SK-N-SH (cell line): ENCODE data around the gene ECM1. TPM values are rescaled to one million over a fixed set of nuclear protein-coding genes. Genes with fewer than 3 reads are reported as not detected.
A peak's percentile ranks its signal among the peaks of the same experiment; 100 is the strongest.

Experiments used
- CTCF ChIA-PET: fragments of 300-600, 350-600 bp; formaldehyde crosslinking; extraction: SDS; loops from one replicate; lab custom pipeline; 2021; lab: Yijun Ruan, JAX
- POLR2A ChIA-PET: fragments of 350-600 bp; sonication (Branson Sonifier 250); formaldehyde crosslinking; extraction: SDS; loops from one replicate; lab custom pipeline; 2020; ENCODE audit warnings: antibody characterized with exemption, inconsistent platforms; lab: Yijun Ruan, JAX
- DNase-seq: peaks from one replicate; pipeline ENCODE4 v3.0.0; 2012
- H2AFZ ChIP-seq: fragments of 200-600 bp; sonication (generic); 2 replicates; pipeline ENCODE4 v1.8.1; 2016; ENCODE audit warnings: antibody characterized with exemption, mild to moderate bottlenecking, low read depth
- H3F3A ChIP-seq: fragments of 200-600 bp; sonication (generic); replicated peaks from 2 replicates; pipeline ENCODE3; 2016; ENCODE audit warnings: antibody characterized with exemption, mild to moderate bottlenecking; ENCODE audit not compliant: insufficient read depth
- H3K27ac ChIP-seq, 2 experiments: fragments of 200-500 bp in 1 of 2; fragments of 200-600 bp in 1 of 2; sonication (Bioruptor generic) in 1 of 2; sonication (generic), shearing (Covaris generic) in 1 of 2; 2 replicates each; pipeline versions ENCODE4 v1.5.1 to v1.6.1; 2014 to 2016; ENCODE audit warnings: low read depth in 2 of 2, inconsistent platforms in 1 of 2, low read length in 1 of 2, mild to moderate bottlenecking in 1 of 2, mixed read lengths in 1 of 2
- H3K27me3 ChIP-seq: fragments of 200-600 bp; sonication (generic), shearing (Covaris generic); 2 replicates; pipeline ENCODE4 v1.6.1; 2016; ENCODE audit warnings: mixed run types; ENCODE audit not compliant: insufficient read depth
- H3K36me3 ChIP-seq, 2 experiments: fragments of 200-500 bp in 1 of 2; fragments of 200-600 bp in 1 of 2; sonication (Bioruptor generic) in 1 of 2; sonication (generic) in 1 of 2; replicated peaks in 1 of 2; 2 replicates each; pipeline versions ENCODE3 to v1.5.1; 2014 to 2016; ENCODE audit warnings: low read length in 1 of 2, mild to moderate bottlenecking in 1 of 2; ENCODE audit not compliant: insufficient read depth in 2 of 2, control insufficient read depth in 1 of 2
- H3K4me1 ChIP-seq, 2 experiments: fragments of 200-500 bp in 1 of 2; fragments of 200-600 bp in 1 of 2; sonication (Bioruptor generic) in 1 of 2; sonication (generic), shearing (Covaris generic) in 1 of 2; 2 replicates each; pipeline versions ENCODE4 v1.5.1 to v1.6.1; 2014 to 2016; ENCODE audit warnings: low read depth in 1 of 2, low read length in 1 of 2, mixed run types in 1 of 2; ENCODE audit not compliant: insufficient read depth in 2 of 2, control insufficient read depth in 1 of 2
- H3K4me2 ChIP-seq: fragments of 200-600 bp; sonication (generic), shearing (Covaris generic); 2 replicates; pipeline ENCODE4 v1.6.1; 2017; ENCODE audit warnings: mixed run types
- H3K4me3 ChIP-seq, 2 experiments: fragments of 200-500 bp in 1 of 2; fragments of 200-600 bp in 1 of 2; sonication (Bioruptor generic) in 1 of 2; sonication (generic), shearing (Covaris generic) in 1 of 2; 2 replicates each; pipeline versions ENCODE4 v1.5.1 to v1.8.1; 2014 to 2016; ENCODE audit warnings: low read depth in 2 of 2, inconsistent platforms in 1 of 2, low read length in 1 of 2, mild to moderate bottlenecking in 1 of 2, mixed read lengths in 1 of 2, moderate library complexity in 1 of 2
- H3K79me2 ChIP-seq: fragments of 200-600 bp; sonication (generic); 2 replicates; pipeline ENCODE4 v1.8.1; 2017; ENCODE audit warnings: mild to moderate bottlenecking; ENCODE audit not compliant: insufficient read depth
- H3K9ac ChIP-seq: fragments of 200-600 bp; sonication (generic); 2 replicates; pipeline ENCODE4 v1.6.1; 2017; ENCODE audit warnings: mixed run types
- H3K9me2 ChIP-seq: fragments of 200-600 bp; sonication (generic); 2 replicates; pipeline ENCODE4 v1.6.1; 2017; ENCODE audit warnings: mixed run types
- H3K9me3 ChIP-seq: fragments of 200-600 bp; sonication (generic); 2 replicates; pipeline ENCODE4 v1.6.1; 2017; ENCODE audit warnings: mixed run types, mild to moderate bottlenecking, moderate library complexity
- H4K20me1 ChIP-seq: fragments of 200-600 bp; sonication (generic); 2 replicates; pipeline ENCODE4 v1.6.1; 2017; ENCODE audit warnings: mild to moderate bottlenecking, mixed run types; ENCODE audit not compliant: insufficient read depth
- CHD2 ChIP-seq: fragments of 150-350 bp; IDR thresholded peaks from 2 replicates; pipeline ENCODE4 v1.6.1; 2018; ENCODE audit warnings: low read length; ENCODE audit not compliant: partially characterized antibody
- ELF1 ChIP-seq: IDR thresholded peaks from 2 replicates; pipeline ENCODE4 v1.4.0; 2012
- EP300 ChIP-seq, 2 experiments: IDR thresholded peaks; 2 replicates each; pipeline versions ENCODE4 v1.4.0 to v1.6.1; 2012; ENCODE audit warnings: borderline replicate concordance in 1 of 2, low read depth in 1 of 2, low read length in 1 of 2
- FOSL2 ChIP-seq: IDR thresholded peaks from 2 replicates; pipeline ENCODE4 v1.4.0; 2012; ENCODE audit warnings: low read depth, mild to moderate bottlenecking, moderate library complexity, borderline replicate concordance
- FOXJ3 ChIP-seq: sonication (generic); formaldehyde crosslinking; IDR thresholded peaks from 2 replicates; pipeline ENCODE4 v1.5.1; 2020; ENCODE audit warnings: mild to moderate bottlenecking, missing genetic modification reagents
- GABPA ChIP-seq: IDR thresholded peaks from 2 replicates; pipeline ENCODE4 v1.4.0; 2012; ENCODE audit warnings: low read depth, mild to moderate bottlenecking
- GATA2 ChIP-seq: sonication (generic); formaldehyde crosslinking; IDR thresholded peaks from 2 replicates; pipeline ENCODE4 v1.5.0; 2020; ENCODE audit warnings: mild to moderate bottlenecking, missing genetic modification reagents
- IRF3 ChIP-seq: fragments of 150-350 bp; IDR thresholded peaks from 2 replicates; pipeline ENCODE4 v1.6.1; 2016; ENCODE audit warnings: mild to moderate bottlenecking, low read depth, low read length
- JUND ChIP-seq: IDR thresholded peaks from 2 replicates; pipeline ENCODE4 v1.4.0; 2012
- MAX ChIP-seq: IDR thresholded peaks from 2 replicates; pipeline ENCODE4 v1.4.0; 2012; ENCODE audit warnings: low read depth
- MXI1 ChIP-seq: IDR thresholded peaks from 2 replicates; pipeline ENCODE4 v1.6.1; 2012; ENCODE audit warnings: mild to moderate bottlenecking, low read depth, low read length, improper control_type of control experiment
- PBX3 ChIP-seq: IDR thresholded peaks from 2 replicates; pipeline ENCODE4; 2012
- POLR2AphosphoS5 ChIP-seq: IDR thresholded peaks from 2 replicates; pipeline ENCODE4 v1.6.1; 2012; ENCODE audit warnings: low read depth, low read length
- RCOR1 ChIP-seq: fragments of 150-350 bp; IDR thresholded peaks from 2 replicates; pipeline ENCODE4 v1.6.1; 2017; ENCODE audit warnings: antibody characterized with exemption, low read length
- REST ChIP-seq: IDR thresholded peaks from 2 replicates; pipeline ENCODE4 v1.6.1; 2012; ENCODE audit warnings: mild to moderate bottlenecking, low read depth, low read length, moderate library complexity
- RFX5 ChIP-seq: IDR thresholded peaks from 2 replicates; pipeline ENCODE4 v1.6.1; 2012; ENCODE audit warnings: mild to moderate bottlenecking, improper control_type of control experiment, low read length
- SIN3A ChIP-seq: IDR thresholded peaks from 2 replicates; pipeline ENCODE4 v1.6.1; 2012; ENCODE audit warnings: low read depth, mild to moderate bottlenecking, low read length, moderate library complexity, borderline replicate concordance
- SMC3 ChIP-seq: IDR thresholded peaks from 2 replicates; pipeline ENCODE4 v1.6.1; 2012; ENCODE audit warnings: low read depth, low read length, improper control_type of control experiment
- TAF1 ChIP-seq: IDR thresholded peaks from 2 replicates; pipeline ENCODE4 v1.6.1; 2012; ENCODE audit warnings: low read depth, mild to moderate bottlenecking, low read length, moderate library complexity, borderline replicate concordance
- TCF12 ChIP-seq: IDR thresholded peaks from 2 replicates; pipeline ENCODE4 v1.4.0; 2012
- USF1 ChIP-seq: IDR thresholded peaks from 2 replicates; pipeline ENCODE4 v1.4.0; 2012; ENCODE audit warnings: low read depth, borderline replicate concordance
- YY1 ChIP-seq: IDR thresholded peaks from 2 replicates; pipeline ENCODE4 v1.4.0; 2012; ENCODE audit warnings: low read depth, mild to moderate bottlenecking
- ZBTB33 ChIP-seq: IDR thresholded peaks from 2 replicates; pipeline ENCODE4 v1.4.0; 2012; ENCODE audit warnings: low read depth, borderline replicate concordance
- WGBS: methylation state at CpG from one replicate; pipeline ENCODE4 v1.1.6; 2017; ENCODE audit warnings: low lambda C conversion rate; 5-methylcytosine and 5-hydroxymethylcytosine counted together
- polyA plus RNA-seq, 3 experiments: library from polyadenylated mRNA; depleted of rRNA; stranded (reverse); fragments of >200 nt; gene quantifications; 2 replicates each; pipeline ENCODE4 v1.2.3, GENCODE V29; 2012

ECM1 gene
- polyA plus RNA-seq, 1 of the 3 experiments (the other 2 are of a cell fraction), result 32.3 TPM

GRCh38 chr1:150486966-150487762 is 20.7 kb upstream of the ECM1 start, which contains the start of gene TARS2:
Gene TARS2, plus strand, starts transcription at chr1:150487419. Its CDS starts 32 bp downstream, at chr1:150487451.
- peak; percentile 93 for DNase-seq
- Histone ChIP-seq H3K4me2 (peak within 1 kb of the TSS; percentile 93), H3F3A (peaks cover 19% of the 10 kb centered on the region), H3K4me1 (peaks cover 5 to 12% of the 10 kb centered on the region in 2 experiments; a peak in 2 of 4 replicates), H4K20me1 (no peaks in the 10 kb centered on the region), H3K4me3 (peak within 1 kb of the TSS; percentile 77 to 87), H3K9me3 (no peaks in the 10 kb centered on the region), H3K9me2 (no peaks in the 10 kb centered on the region), H3K27ac (peak within 1 kb of the TSS; percentile 48 to 77; a peak in 3 of 4 replicates), H3K9ac (peak within 1 kb of the TSS; percentile 88), H3K27me3 (no peaks in the 10 kb centered on the region), H2AFZ (peak within 1 kb of the TSS; percentile 98), H3K36me3 (peaks cover 12 to 30% of the 10 kb centered on the region in 2 experiments), H3K79me2 (peaks cover 10% of the 10 kb centered on the region)
- WGBS, result under 1% methylated on average over 29 of the region's 30 CpGs
- POLR2A ChIA-PET, result interaction anchor here (0.6 kb wide), 1 partner anchor 286 kb away, joined by 3 read pairs; no protein-coding TSS in a partner anchor
- CTCF ChIA-PET, result interaction anchor here (0.7 to 2.4 kb wide), 4 partner anchors 22 to 186 kb away, joined by 3 to 12 read pairs (median 4); no protein-coding TSS in a partner anchor
- TF ChIP-seq GABPA, result peak; percentile 91
- TF ChIP-seq YY1, result peak; percentile 81
- peak; percentile 40; the same call in 1 of the 2 replicates for TF ChIP-seq REST
- TF ChIP-seq FOXJ3 (CRISPR knock-in tag), result no peak
- TF ChIP-seq TCF12, result peak; percentile 38; the same call in 1 of the 2 replicates
- peak; percentile 96 for TF ChIP-seq CHD2
- peak; percentile 90 for TF ChIP-seq MAX
- peak; percentile 70 for TF ChIP-seq MXI1
- TF ChIP-seq EP300 (IDR thresholded peaks at IDR 0.05; ENCODE audit: borderline replicate concordance in 1 of 2, low read depth in 1 of 2, low read length in 1 of 2), result no peak
- TF ChIP-seq IRF3, result peak; percentile 84
- 0 out of 2 replicates have a peak, but pooled peaks have one; percentile 3 for TF ChIP-seq SMC3
- peak; percentile 91 for TF ChIP-seq POLR2AphosphoS5
- TF ChIP-seq PBX3, result peak; percentile 100
- TF ChIP-seq SIN3A, result peak; percentile 89
- peak; percentile 37 for TF ChIP-seq GATA2 (CRISPR knock-in tag)
- TF ChIP-seq JUND, result no peak
- TF ChIP-seq RCOR1, result no peak; the same call in 1 of the 2 replicates
- no peak; the same call in 1 of the 2 replicates for TF ChIP-seq FOSL2
- peak; percentile 64; the same call in 1 of the 2 replicates for TF ChIP-seq ZBTB33
- peak; percentile 88 for TF ChIP-seq ELF1
- TF ChIP-seq RFX5, result peak; percentile 63; the same call in 1 of the 2 replicates
- TF ChIP-seq TAF1, result peak; percentile 92
- peak; percentile 40; the same call in 1 of the 2 replicates for TF ChIP-seq USF1
